Testis (tissue), 3 donors: ENCODE measurements around the gene INSR. TPM values are rescaled to one million over a fixed set of nuclear protein-coding genes. Genes with fewer than 3 reads are reported as not detected.

Source experiments
- DNase-seq: peaks from one replicate; pipeline ENCODE4 v3.0.0-alpha.2; 2019
- H3K27ac ChIP-seq, 2 donors: fragments of 200-600 bp; sonication (generic); one replicate each; pipeline ENCODE4 v1.5.1; 2019
- H3K27me3 ChIP-seq: fragments of 200-600 bp; sonication (generic); one replicate; pipeline ENCODE4 v1.5.1; 2019
- H3K36me3 ChIP-seq: fragments of 200-600 bp; sonication (generic); one replicate; pipeline ENCODE4 v1.5.1; 2017; ENCODE audit warnings: low read depth; ENCODE audit errors: missing control alignments
- H3K4me1 ChIP-seq: fragments of 200-600 bp; sonication (generic); one replicate; pipeline ENCODE4 v1.5.1; 2019
- H3K4me3 ChIP-seq, 2 donors: fragments of 200-600 bp; sonication (generic); one replicate each; pipeline ENCODE4 v1.5.1; 2017 to 2019
- H3K9me3 ChIP-seq: fragments of 200-600 bp; sonication (generic); one replicate; pipeline ENCODE4 v1.5.1; 2017
- POLR2A ChIP-seq: fragments of 450-650 bp; IDR thresholded peaks from one replicate; pipeline ENCODE4 v1.6.1; 2017; ENCODE audit warnings: antibody characterized with exemption, mild to moderate bottlenecking, moderate library complexity
- WGBS, 2 donors: methylation state at CpG; one replicate each; pipeline ENCODE4 v1.1.5; 2018; 5-methylcytosine and 5-hydroxymethylcytosine counted together
- intact Hi-C: fragments of 100-400 bp; cut with DNase I; formaldehyde crosslinking; loops from one replicate; pipeline ENCODE4 v1.15.1; 2023; ENCODE audit warnings: low total_unique reads
- polyA plus RNA-seq: library from polyadenylated mRNA; stranded (reverse); fragments of 350-450 nt; fragmentation: Illumina TruSeq; extraction: RNeasy Lipid Tissue Mini Kit (QIAGEN cat#74804); gene quantifications from one replicate; pipeline ENCODE4 v1.2.3, GENCODE V29; 2014; ENCODE audit warnings: low read depth, low replicate concordance; ENCODE audit not compliant: insufficient read depth
- total RNA-seq, 2 donors: library from RNA; depleted of rRNA; stranded (reverse); fragments of >200 nt; gene quantifications; one replicate each; pipeline ENCODE4 v1.2.3, GENCODE V29; 2016
- TF ChIP-seq, protein P1 (sequence below), 3 experiments: fragments of 450-650 bp in 2 of 3; fragments of 200-600 bp in 1 of 3; sonication (generic) in 1 of 3; IDR thresholded peaks; one replicate each; pipeline ENCODE4 v1.5.1; 2016 to 2019; ENCODE audit warnings: antibody characterized with exemption in 3 of 3, mild to moderate bottlenecking in 2 of 3, moderate library complexity in 1 of 3

The INSR gene
- total and polyA plus RNA-seq, 3 donors from 2014 or later: 9.3 to 96.5 (median 85.1) TPM

DNA sequence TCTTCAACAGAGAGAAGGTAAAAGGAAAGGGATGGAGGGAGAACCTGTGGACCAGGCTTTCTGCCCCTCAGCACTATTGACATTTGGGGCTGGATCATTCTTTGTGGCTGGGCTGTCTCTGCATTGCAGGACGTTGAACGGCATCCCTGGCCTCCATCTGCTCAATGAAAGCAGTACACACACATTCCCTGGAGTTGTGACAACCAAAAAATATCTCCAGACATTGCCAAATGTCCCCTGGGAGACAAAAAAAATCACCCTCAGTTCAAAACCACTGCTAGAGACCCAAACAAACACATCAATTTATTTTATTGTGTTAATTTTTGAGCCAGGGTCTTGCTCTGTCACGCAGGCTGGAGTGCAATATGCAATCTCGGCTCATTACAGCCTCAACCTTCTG is 43.3 kb downstream of the INSR start:
- Histone ChIP-seq H3K27ac (peak overlapping the region; percentile 19 to 68), H3K9me3 (no peaks in the 10 kb centered on the region), H3K4me3 (no peak overlapping the region), H3K27me3 (no peaks in the 10 kb centered on the region), H3K4me1 (peaks cover 33% of the 10 kb centered on the region), H3K36me3 (no peaks in the 10 kb centered on the region)
- intact Hi-C loops: no loop called here
- WGBS, 2 donors: 47 to 49% methylated on average over 4 of the region's 4 CpGs
- TF ChIP-seq, protein P1, sequence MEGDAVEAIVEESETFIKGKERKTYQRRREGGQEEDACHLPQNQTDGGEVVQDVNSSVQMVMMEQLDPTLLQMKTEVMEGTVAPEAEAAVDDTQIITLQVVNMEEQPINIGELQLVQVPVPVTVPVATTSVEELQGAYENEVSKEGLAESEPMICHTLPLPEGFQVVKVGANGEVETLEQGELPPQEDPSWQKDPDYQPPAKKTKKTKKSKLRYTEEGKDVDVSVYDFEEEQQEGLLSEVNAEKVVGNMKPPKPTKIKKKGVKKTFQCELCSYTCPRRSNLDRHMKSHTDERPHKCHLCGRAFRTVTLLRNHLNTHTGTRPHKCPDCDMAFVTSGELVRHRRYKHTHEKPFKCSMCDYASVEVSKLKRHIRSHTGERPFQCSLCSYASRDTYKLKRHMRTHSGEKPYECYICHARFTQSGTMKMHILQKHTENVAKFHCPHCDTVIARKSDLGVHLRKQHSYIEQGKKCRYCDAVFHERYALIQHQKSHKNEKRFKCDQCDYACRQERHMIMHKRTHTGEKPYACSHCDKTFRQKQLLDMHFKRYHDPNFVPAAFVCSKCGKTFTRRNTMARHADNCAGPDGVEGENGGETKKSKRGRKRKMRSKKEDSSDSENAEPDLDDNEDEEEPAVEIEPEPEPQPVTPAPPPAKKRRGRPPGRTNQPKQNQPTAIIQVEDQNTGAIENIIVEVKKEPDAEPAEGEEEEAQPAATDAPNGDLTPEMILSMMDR (IDR thresholded peaks at IDR 0.05): no peak
- no peak for TF ChIP-seq POLR2A
- no peak for DNase-seq

DNA sequence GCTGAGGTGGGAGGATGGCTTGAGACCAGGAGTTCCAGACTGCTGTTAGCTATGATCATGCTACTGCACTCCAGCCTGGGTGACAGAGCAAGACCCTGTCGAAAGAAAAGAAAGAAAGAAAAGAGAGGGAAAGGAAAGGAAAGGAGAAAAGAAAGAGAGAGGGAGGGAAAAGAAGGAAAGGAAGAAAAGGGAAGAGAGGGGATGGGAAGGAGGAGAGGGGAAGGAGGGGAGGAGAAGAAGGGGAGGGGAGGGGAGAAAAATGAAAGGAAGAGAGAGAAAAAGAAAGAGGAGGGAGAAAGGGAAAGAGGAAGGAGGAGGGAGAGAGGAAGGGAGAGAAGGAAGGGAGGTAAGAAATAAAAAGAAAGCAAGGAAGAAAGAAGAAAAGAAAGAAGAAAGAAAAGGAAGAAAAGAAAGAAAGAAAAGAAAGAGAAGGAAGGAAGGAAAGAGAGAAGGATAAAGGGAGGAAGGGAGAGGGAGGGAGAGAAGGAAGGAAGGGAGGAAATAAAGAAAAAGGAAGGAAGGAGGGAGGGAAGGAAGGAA is 44.1 kb downstream of the INSR start:
- no peak for TF ChIP-seq POLR2A
- TF ChIP-seq, protein P1 (IDR thresholded peaks at IDR 0.05): no peak
- 45 to 48% methylated on average over 1 of the region's 1 CpG for WGBS, 2 donors
- DNase-seq: no peak
- Histone ChIP-seq H3K4me3 (no peak overlapping the region), H3K36me3 (no peaks in the 10 kb centered on the region), H3K9me3 (no peaks in the 10 kb centered on the region), H3K4me1 (peaks cover 30% of the 10 kb centered on the region), H3K27ac (peak overlapping the region; percentile 25 to 68), H3K27me3 (no peaks in the 10 kb centered on the region)
- intact Hi-C loops: no loop called here

- peaks cover 26% of the 10 kb centered on the region for H3K4me1 ChIP-seq
Observed at GRCh38 chr19:7247155-7247554, 47.1 kb downstream of the INSR start.

DNA sequence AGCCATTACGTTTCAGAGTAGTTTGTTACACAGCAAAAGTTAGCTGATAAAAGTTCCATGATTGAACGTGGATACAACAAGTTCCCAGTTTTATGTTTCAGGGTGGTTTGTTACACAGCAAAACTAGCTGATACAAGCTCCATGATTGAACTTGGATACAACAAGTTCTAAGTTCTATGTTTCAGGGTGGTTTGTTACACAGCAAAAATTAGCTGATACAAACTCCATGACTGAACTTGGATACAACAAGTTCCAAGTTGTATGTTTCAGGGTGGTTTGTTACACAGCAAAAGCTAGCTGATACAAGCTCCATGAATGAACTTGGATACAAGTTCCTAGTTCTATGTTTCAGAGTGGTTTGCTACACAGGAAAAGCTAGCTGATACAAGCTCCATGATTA is 47.6 kb downstream of the INSR start:
- 75 to 83% methylated on average over 2 of the region's 2 CpGs for WGBS, 2 donors
- intact Hi-C loops: no loop called here
- Histone ChIP-seq H3K36me3 (no peaks in the 10 kb centered on the region), H3K9me3 (no peaks in the 10 kb centered on the region), H3K27me3 (no peaks in the 10 kb centered on the region), H3K27ac (peak overlapping the region; percentile 78 to 85), H3K4me3 (no peak overlapping the region), H3K4me1 (peaks cover 26% of the 10 kb centered on the region)
- DNase-seq: no peak
- TF ChIP-seq, protein P1 (IDR thresholded peaks at IDR 0.05): no peak
- TF ChIP-seq POLR2A: no peak

More at GRCh38 chr19:7247155-7247554, 47.1 kb downstream of the INSR start:
- peak overlapping the region; percentile 78 to 85 for H3K27ac ChIP-seq
- no peaks in the 10 kb centered on the region for H3K27me3 ChIP-seq
- intact Hi-C loops: no loop called here
- WGBS, 2 donors: 27 to 48% methylated on average over 4 of the region's 4 CpGs
- TF ChIP-seq, protein P1 (IDR thresholded peaks at IDR 0.05): no peak
- TF ChIP-seq POLR2A: no peak
- no peaks in the 10 kb centered on the region for H3K9me3 ChIP-seq
- no peak overlapping the region for H3K4me3 ChIP-seq
- no peaks in the 10 kb centered on the region for H3K36me3 ChIP-seq
- no peak for DNase-seq

DNA sequence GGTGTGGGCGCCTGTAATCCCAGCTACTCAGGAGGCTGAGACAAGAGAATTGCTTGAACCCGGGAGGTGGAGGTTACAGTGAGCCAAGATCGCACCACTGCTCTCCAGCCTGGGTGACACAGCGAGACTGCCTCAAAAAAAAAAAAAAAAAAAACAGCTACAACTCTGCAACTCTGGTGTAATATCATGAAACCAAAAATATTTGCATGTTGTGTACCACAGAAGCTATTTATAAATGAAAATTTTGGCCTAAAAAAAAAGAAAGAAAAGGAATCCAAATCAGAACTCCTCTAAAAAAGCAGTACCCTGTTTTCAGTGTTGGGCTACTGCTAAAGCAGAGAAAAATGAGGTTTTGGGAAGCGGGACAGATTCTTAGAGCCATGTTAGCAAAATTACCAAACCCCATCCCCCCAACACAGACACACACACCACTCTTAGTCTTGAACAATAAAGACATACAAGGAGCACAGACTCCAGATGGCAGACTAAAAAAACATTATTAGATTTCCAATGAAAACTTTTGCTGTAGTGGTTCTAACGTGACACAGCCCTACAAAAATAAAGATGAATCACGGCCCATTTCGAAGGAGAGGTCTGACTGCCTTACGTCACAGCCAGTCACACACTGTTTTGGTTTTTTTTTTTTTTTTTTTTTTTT is 51.5 kb downstream of the INSR start:
- no peak overlapping the region for H3K4me3 ChIP-seq
- TF ChIP-seq, protein P1 (IDR thresholded peaks at IDR 0.05): no peak
- TF ChIP-seq POLR2A: no peak
- peaks cover 8% of the 10 kb centered on the region for H3K4me1 ChIP-seq
- WGBS, 2 donors: 53 to 56% methylated on average over 9 of the region's 9 CpGs
- H3K27ac ChIP-seq: peak overlapping the region; percentile 50 to 81
- H3K27me3 ChIP-seq: no peaks in the 10 kb centered on the region
- DNase-seq: no peak
- intact Hi-C loops: no loop called here
- H3K9me3 ChIP-seq: no peaks in the 10 kb centered on the region
- H3K36me3 ChIP-seq: no peaks in the 10 kb centered on the region
